GM21360 (cell line): ENCODE measurements around the gene MAN2B2.
"Not testable (repeated sequence)": the region's sequence is repeated elsewhere in the genome, so short reads cannot be mapped to it uniquely, and the experiment has no call there.

Experiments
- ATAC-seq: cut with Tn5 transposase; IDR thresholded peaks from one replicate; pipeline ENCODE4 v1.9.1; 2021; ENCODE audit warnings: mild to moderate bottlenecking, moderate library complexity; ENCODE audit not compliant: unreplicated experiment

The MAN2B2 gene

GRCh38 chr4:6613676-6614651 lies 39.0 kb downstream of the MAN2B2 start:
- ATAC-seq, result no peak

- ATAC-seq, result no peak
Measured at GRCh38 chr4:6614701-6615230, 39.8 kb downstream of the MAN2B2 start.

DNA sequence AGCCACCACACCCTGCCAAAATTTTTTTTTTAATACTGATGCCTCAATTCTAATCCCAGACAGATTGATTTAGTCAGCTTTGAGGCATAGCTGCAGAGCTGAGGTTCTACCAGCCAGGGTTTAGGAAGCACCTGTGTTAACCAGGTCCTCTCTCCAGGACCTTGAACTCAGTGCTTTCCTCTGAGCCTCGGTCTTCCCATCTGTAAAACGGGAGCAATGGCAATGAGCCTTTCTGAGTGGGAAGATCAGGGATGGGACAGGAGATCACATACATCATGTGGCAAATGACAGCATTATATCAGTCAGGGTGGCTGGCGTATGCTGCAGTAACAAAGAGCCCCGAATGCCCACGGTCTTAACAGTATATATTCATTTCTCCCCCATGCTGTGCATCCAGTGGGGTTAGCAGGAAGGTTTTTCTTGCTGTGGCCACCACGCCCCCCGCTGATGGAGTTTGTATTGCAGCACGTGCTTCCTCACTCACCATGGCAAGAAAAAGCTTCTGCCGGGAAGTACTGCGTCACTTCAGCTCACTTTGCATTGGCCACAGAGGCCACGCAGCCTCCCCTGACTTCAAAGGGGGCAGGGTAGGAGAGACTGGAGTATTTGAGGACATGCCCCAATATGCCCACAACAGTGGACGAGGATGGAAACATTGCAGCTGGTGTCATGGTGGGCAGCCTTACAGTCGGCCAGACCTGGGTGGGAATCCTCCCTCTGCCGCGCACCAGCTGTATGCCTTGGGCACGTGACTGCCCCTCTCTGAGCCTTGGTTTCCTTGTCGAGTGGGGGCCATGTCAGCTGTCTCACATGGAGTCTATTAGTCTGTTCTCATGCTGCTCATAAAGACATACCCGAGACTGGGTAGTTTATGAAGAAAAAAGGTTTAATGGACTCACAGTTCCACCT lies 41.4 kb downstream of the MAN2B2 start:
- no peak for ATAC-seq

- ATAC-seq, result no peak
Measured at GRCh38 chr4:6617246-6617645, 42.3 kb downstream of the MAN2B2 start.

- ATAC-seq, result no peak
Measured at GRCh38 chr4:6618386-6619115, 43.6 kb downstream of the MAN2B2 start.

DNA sequence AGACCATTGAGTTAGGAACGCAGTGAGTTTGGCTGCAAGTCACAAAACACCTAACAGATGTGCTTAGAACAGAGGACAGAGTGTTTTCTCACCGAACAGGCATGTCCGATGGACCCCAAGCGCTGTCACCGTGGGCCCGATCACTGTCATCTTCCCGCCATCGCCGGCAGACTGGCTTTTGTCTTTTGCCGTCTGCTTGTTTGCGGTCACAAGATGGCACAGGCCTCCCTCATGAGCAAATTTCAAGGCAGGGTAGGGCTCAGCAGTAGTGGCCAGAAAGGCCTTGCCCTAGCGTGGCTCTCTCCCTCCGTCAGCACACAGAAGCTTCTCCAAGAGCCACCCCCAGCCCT lies 44.1 kb downstream of the MAN2B2 start:
- no peak for ATAC-seq

GRCh38 chr4:6619466-6620255 lies 44.7 kb downstream of the MAN2B2 start:
- no peak for ATAC-seq

DNA sequence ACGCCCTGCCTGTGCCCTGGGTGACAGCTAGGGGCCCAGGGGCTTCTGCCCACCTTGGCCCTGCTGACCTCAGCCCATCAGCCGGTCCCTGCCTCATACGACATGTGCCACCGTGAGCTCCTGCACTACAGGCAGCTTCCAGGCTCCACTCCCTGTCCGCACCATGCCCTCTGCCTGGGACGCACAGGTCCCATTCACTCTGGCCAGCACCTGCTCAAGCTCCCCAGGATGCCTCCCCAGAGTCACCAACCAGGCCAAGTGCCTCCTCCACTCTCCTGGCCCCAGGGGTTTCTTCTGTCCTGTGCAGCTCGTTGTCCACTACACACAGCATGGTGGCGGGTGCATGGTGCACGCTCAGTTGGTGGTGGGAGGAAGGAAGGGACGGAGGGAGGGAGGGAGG lies 45.3 kb downstream of the MAN2B2 start:
- no peak for ATAC-seq

- no peak for ATAC-seq
Measured at GRCh38 chr4:6620891-6621555, 46.0 kb downstream of the MAN2B2 start.

- ATAC-seq, result no peak
Measured at GRCh38 chr4:6621556-6621927, 46.6 kb downstream of the MAN2B2 start.

- no peak for ATAC-seq
Measured at GRCh38 chr4:6622744-6623143, 47.8 kb downstream of the MAN2B2 start.

- no peak for ATAC-seq
Measured at GRCh38 chr4:6625256-6625655, 50.3 kb downstream of the MAN2B2 start.

GRCh38 chr4:6626066-6626465 lies 51.1 kb downstream of the MAN2B2 start:
- ATAC-seq, result no peak

GRCh38 chr4:6627832-6628231 lies 52.8 kb downstream of the MAN2B2 start:
- ATAC-seq, result no peak

- not testable (repeated sequence) for ATAC-seq
Measured at GRCh38 chr4:6628484-6628883, 53.5 kb downstream of the MAN2B2 start.

- no peak for ATAC-seq
Measured at GRCh38 chr4:6632125-6632524, 57.1 kb downstream of the MAN2B2 start.

DNA sequence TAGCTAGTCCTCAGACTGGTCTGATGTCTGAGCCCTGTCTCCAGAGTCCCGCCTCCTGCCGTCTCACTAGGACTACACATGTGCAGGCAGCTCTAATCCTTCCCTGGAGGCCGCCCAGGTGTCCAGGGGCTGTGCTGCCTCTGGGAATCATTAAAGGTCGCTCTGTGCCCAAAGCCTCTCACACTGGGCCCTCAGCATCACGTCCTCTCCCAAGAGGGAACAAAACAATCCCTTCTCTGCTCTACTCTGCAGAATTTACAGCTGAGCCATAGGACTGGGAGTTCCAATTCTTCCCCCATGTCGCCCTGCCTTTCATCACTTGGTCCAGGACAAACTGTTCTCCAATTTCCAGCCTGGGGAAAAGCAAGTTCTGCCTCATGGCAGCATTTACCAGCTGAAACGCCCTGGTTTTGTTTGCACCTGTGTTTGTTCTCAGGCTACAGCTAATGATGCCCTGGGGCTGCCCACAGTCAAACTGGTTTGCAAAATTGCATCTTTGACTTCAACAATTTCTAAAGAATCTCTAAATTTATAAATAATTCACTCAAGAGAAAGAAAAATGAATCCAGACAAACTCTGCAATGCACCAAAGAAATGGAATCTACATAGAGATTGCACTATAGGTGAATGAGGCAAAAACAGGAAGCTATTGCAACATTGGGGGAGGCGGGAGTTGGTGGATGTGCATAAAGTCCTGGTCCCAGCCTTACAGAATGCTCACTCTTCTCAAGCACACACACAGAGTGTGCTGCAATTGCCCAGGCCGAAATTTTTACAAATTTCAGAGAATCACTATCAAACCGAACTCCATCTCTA lies 58.3 kb downstream of the MAN2B2 start:
- ATAC-seq, result no peak

DNA sequence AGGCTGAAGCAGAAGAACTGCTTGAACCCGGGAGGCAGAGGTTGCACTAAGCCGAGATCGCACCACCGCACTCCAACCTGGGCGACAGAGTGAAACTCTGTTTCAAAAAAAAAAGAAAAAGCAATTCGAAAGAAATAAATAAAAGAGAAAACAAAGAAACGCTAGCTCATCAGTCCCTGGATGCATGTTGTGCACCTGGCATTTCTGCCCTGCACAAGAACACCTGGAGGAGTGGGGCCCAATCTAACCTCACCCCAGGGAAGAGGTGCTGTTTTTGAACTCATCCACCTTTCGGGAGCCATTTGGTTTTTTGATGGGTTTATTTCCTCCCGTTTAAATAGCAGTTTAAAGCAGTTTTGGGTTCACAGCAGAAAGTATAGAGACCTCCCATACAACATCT lies 59.8 kb downstream of the MAN2B2 start:
- no peak for ATAC-seq
